Liver (tissue), 9 donors: ENCODE measurements around the gene SLC6A17. TPM values are rescaled to one million over a fixed set of nuclear protein-coding genes. Genes with fewer than 3 reads are reported as not detected.

ENCODE experiments used
- DNase-seq: peaks from one replicate; pipeline ENCODE4 v3.0.0-alpha.2; 2017; ENCODE audit warnings: low spot score
- H3K27ac ChIP-seq, 2 donors: one replicate each; pipeline ENCODE4 v1.7.0; 2013; ENCODE audit warnings: inconsistent platforms in 2 of 2, low read length in 2 of 2, control low read depth in 1 of 2, low read depth in 1 of 2, mild to moderate bottlenecking in 1 of 2
- H3K27me3 ChIP-seq, 4 donors: one replicate each; pipeline versions ENCODE4 v1.6.1 to v1.7.0; 2013; ENCODE audit warnings: low read length in 3 of 4, inconsistent platforms in 1 of 4, mild to moderate bottlenecking in 1 of 4, moderate library complexity in 1 of 4; ENCODE audit not compliant: control insufficient read depth in 4 of 4, insufficient read depth in 4 of 4
- H3K36me3 ChIP-seq, 4 donors: one replicate each; pipeline versions ENCODE4 v1.6.1 to v1.7.0; 2013; ENCODE audit warnings: low read length in 3 of 4, mild to moderate bottlenecking in 3 of 4, low read depth in 1 of 4, moderate library complexity in 1 of 4; ENCODE audit not compliant: control insufficient read depth in 4 of 4, insufficient read depth in 3 of 4
- H3K4me1 ChIP-seq, 4 donors: one replicate each; pipeline versions ENCODE4 v1.6.1 to v1.7.0; 2013; ENCODE audit warnings: low read length in 3 of 4, mild to moderate bottlenecking in 3 of 4, moderate library complexity in 1 of 4; ENCODE audit not compliant: control insufficient read depth in 4 of 4, insufficient read depth in 4 of 4
- H3K4me3 ChIP-seq, 3 donors: one replicate each; pipeline versions ENCODE4 v1.6.1 to v1.7.0; 2013; ENCODE audit warnings: low read length in 3 of 3, control low read depth in 1 of 3, low read depth in 1 of 3, mild to moderate bottlenecking in 1 of 3
- H3K9ac ChIP-seq, 2 donors: one replicate each; pipeline ENCODE4 v1.7.0; 2013; ENCODE audit warnings: low read length in 2 of 2, mild to moderate bottlenecking in 2 of 2, moderate library complexity in 2 of 2, control low read depth in 1 of 2, low read depth in 1 of 2
- H3K9me3 ChIP-seq, 4 donors: one replicate each; pipeline versions ENCODE4 v1.6.1 to v1.7.0; 2013; ENCODE audit warnings: low read length in 3 of 4; ENCODE audit not compliant: control insufficient read depth in 4 of 4
- EGR1 ChIP-seq, 2 donors: IDR thresholded peaks; 2 replicates each; pipeline ENCODE4 v1.6.1; 2016 to 2018; ENCODE audit warnings: antibody characterized with exemption in 2 of 2, low read depth in 2 of 2
- FOXA1 ChIP-seq: IDR thresholded peaks from 2 replicates; pipeline ENCODE4 v1.6.1; 2016; ENCODE audit warnings: antibody characterized with exemption
- FOXA2 ChIP-seq: IDR thresholded peaks from 2 replicates; pipeline ENCODE4 v1.6.1; 2016; ENCODE audit warnings: antibody characterized with exemption
- GABPA ChIP-seq, 2 donors: IDR thresholded peaks in 1 of 2; conservative IDR thresholded peaks in 1 of 2; 2 replicates each; pipeline ENCODE4 v1.6.1; 2016; ENCODE audit warnings: antibody characterized with exemption in 2 of 2, mild to moderate bottlenecking in 1 of 2, moderate library complexity in 1 of 2
- HNF4A ChIP-seq, 2 donors: conservative IDR thresholded peaks; 2 replicates each; pipeline ENCODE4 v1.6.1; 2016; ENCODE audit warnings: antibody characterized with exemption in 2 of 2, mild to moderate bottlenecking in 2 of 2
- HNF4G ChIP-seq: IDR thresholded peaks from 2 replicates; pipeline ENCODE4 v1.6.1; 2016; ENCODE audit warnings: antibody characterized with exemption
- JUND ChIP-seq, 2 donors: IDR thresholded peaks; 2 replicates each; pipeline ENCODE4 v1.6.1; 2016; ENCODE audit warnings: antibody characterized with exemption in 2 of 2
- NR2F2 ChIP-seq: IDR thresholded peaks from 2 replicates; pipeline ENCODE4 v1.6.1; 2016; ENCODE audit warnings: antibody characterized with exemption
- RAD21 ChIP-seq, 2 donors: IDR thresholded peaks; 2 replicates each; pipeline ENCODE4 v1.6.1; 2016; ENCODE audit warnings: antibody characterized with exemption in 2 of 2, mild to moderate bottlenecking in 2 of 2
- RXRA ChIP-seq, 2 donors: IDR thresholded peaks; 2 replicates each; pipeline ENCODE4 v1.6.1; 2017 to 2018; ENCODE audit warnings: antibody characterized with exemption in 2 of 2, mild to moderate bottlenecking in 1 of 2
- SP1 ChIP-seq: IDR thresholded peaks from 2 replicates; pipeline ENCODE4 v1.6.1; 2018; ENCODE audit warnings: antibody characterized with exemption, mild to moderate bottlenecking
- TAF1 ChIP-seq: conservative IDR thresholded peaks from 2 replicates; pipeline ENCODE4 v1.6.1; 2016; ENCODE audit warnings: antibody characterized with exemption, mild to moderate bottlenecking
- YY1 ChIP-seq: IDR thresholded peaks from 2 replicates; pipeline ENCODE4 v1.6.1; 2016; ENCODE audit warnings: antibody characterized with exemption, mild to moderate bottlenecking
- WGBS: extraction: QIAGEN DNeasy Blood & Tissue Kit; methylation state at CpG from one replicate; pipeline ENCODE4 v1.1.7; 2013; 5-methylcytosine and 5-hydroxymethylcytosine counted together
- polyA plus RNA-seq, 2 donors: library from polyadenylated mRNA; stranded (reverse) in 1 of 2; unstranded in 1 of 2; fragments of 200-250 nt in 1 of 2; fragments of >200 nt in 1 of 2; fragmentation: Nextera tagmentation in 1 of 2; extraction: Ambion mirVana in 1 of 2; gene quantifications; one replicate each; pipeline versions ENCODE4 v1.2.1 to v1.2.3, GENCODE V29; 2013 to 2015
- total RNA-seq, 2 donors: library from RNA; depleted of rRNA; stranded (reverse); fragments of >200 nt; gene quantifications; one replicate each; pipeline ENCODE4 v1.2.3, GENCODE V29; 2014
- TF ChIP-seq, protein P1 (sequence below): IDR thresholded peaks from 2 replicates; pipeline ENCODE4 v1.6.1; 2016; ENCODE audit warnings: antibody characterized with exemption
- TF ChIP-seq, protein P2 (sequence below): IDR thresholded peaks from 2 replicates; pipeline ENCODE4 v1.6.1; 2016; ENCODE audit warnings: antibody characterized with exemption
- TF ChIP-seq, protein P3 (sequence below): IDR thresholded peaks from 2 replicates; pipeline ENCODE4 v1.6.1; 2016; ENCODE audit warnings: antibody characterized with exemption
- TF ChIP-seq, protein P4 (sequence below): fragments of 150-350 bp; IDR thresholded peaks from 2 replicates; pipeline ENCODE4 v1.5.1; 2017; ENCODE audit warnings: improper control_type of control experiment, low read depth, low read length; ENCODE audit not compliant: missing input control
- TF ChIP-seq, protein P5 (sequence below): IDR thresholded peaks from 2 replicates; pipeline ENCODE4 v1.6.1; 2016; ENCODE audit warnings: antibody characterized with exemption, mild to moderate bottlenecking
- donor health status: healthy.
- donor health status: healthy.
- donor health status: healthy.
- donor health status: healthy.
- donor health status: healthy.

SLC6A17 gene
- total and polyA plus RNA-seq, 4 donors, result not detected

DNA sequence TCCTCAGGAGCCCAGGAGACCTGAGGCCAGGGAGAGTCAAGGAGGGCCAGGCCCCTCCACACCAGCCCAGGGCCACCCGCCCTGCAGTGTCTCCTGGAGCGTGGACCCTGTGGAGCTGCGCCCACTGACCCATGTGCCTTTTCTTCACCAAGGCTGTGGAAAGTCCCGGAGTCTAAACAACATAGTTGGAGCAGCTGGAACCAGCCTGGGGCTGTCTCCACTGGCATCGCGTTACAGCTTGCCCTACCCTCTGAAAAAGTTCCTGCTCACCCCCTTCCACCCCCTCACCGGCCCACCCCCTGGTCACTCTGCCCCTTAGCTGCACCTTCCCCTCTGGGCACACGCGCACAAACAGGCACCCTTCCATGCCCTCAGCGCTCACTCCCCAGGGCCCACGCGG is 78.1 kb downstream of the SLC6A17 start:
- Histone ChIP-seq H3K9ac (no peak overlapping the region), H3K27ac (no peak overlapping the region), H3K4me3 (no peak overlapping the region), H3K27me3 (no peaks in the 10 kb centered on the region), H3K36me3 (no peaks in the 10 kb centered on the region), H3K4me1 (no peaks in the 10 kb centered on the region), H3K9me3 (no peaks in the 10 kb centered on the region)
- TF ChIP-seq SP1 (no peak), JUND (IDR thresholded peaks at IDR 0.05) (no peak), YY1 (no peak), TAF1 (no peak), GABPA (IDR thresholded peaks at IDR 0.05 in 1 of 2, conservative IDR thresholded peaks at IDR 0.05 in 1 of 2) (no peak), EGR1 (IDR thresholded peaks at IDR 0.05; ENCODE audit: low read depth in 2 of 2) (no peak), FOXA1 (no peak), RAD21 (IDR thresholded peaks at IDR 0.05) (no peak), RXRA (IDR thresholded peaks at IDR 0.05) (no peak), HNF4A (conservative IDR thresholded peaks at IDR 0.05) (no peak), NR2F2 (no peak), HNF4G (no peak), FOXA2 (no peak)
- TF ChIP-seq, protein P1, sequence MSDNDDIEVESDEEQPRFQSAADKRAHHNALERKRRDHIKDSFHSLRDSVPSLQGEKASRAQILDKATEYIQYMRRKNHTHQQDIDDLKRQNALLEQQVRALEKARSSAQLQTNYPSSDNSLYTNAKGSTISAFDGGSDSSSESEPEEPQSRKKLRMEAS, result no peak
- TF ChIP-seq, protein P2, sequence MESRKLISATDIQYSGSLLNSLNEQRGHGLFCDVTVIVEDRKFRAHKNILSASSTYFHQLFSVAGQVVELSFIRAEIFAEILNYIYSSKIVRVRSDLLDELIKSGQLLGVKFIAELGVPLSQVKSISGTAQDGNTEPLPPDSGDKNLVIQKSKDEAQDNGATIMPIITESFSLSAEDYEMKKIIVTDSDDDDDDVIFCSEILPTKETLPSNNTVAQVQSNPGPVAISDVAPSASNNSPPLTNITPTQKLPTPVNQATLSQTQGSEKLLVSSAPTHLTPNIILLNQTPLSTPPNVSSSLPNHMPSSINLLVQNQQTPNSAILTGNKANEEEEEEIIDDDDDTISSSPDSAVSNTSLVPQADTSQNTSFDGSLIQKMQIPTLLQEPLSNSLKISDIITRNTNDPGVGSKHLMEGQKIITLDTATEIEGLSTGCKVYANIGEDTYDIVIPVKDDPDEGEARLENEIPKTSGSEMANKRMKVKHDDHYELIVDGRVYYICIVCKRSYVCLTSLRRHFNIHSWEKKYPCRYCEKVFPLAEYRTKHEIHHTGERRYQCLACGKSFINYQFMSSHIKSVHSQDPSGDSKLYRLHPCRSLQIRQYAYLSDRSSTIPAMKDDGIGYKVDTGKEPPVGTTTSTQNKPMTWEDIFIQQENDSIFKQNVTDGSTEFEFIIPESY, result no peak
- TF ChIP-seq, protein P3, sequence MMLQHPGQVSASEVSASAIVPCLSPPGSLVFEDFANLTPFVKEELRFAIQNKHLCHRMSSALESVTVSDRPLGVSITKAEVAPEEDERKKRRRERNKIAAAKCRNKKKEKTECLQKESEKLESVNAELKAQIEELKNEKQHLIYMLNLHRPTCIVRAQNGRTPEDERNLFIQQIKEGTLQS, result no peak
- TF ChIP-seq, protein P4, sequence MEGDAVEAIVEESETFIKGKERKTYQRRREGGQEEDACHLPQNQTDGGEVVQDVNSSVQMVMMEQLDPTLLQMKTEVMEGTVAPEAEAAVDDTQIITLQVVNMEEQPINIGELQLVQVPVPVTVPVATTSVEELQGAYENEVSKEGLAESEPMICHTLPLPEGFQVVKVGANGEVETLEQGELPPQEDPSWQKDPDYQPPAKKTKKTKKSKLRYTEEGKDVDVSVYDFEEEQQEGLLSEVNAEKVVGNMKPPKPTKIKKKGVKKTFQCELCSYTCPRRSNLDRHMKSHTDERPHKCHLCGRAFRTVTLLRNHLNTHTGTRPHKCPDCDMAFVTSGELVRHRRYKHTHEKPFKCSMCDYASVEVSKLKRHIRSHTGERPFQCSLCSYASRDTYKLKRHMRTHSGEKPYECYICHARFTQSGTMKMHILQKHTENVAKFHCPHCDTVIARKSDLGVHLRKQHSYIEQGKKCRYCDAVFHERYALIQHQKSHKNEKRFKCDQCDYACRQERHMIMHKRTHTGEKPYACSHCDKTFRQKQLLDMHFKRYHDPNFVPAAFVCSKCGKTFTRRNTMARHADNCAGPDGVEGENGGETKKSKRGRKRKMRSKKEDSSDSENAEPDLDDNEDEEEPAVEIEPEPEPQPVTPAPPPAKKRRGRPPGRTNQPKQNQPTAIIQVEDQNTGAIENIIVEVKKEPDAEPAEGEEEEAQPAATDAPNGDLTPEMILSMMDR, result no peak
- TF ChIP-seq, protein P5, sequence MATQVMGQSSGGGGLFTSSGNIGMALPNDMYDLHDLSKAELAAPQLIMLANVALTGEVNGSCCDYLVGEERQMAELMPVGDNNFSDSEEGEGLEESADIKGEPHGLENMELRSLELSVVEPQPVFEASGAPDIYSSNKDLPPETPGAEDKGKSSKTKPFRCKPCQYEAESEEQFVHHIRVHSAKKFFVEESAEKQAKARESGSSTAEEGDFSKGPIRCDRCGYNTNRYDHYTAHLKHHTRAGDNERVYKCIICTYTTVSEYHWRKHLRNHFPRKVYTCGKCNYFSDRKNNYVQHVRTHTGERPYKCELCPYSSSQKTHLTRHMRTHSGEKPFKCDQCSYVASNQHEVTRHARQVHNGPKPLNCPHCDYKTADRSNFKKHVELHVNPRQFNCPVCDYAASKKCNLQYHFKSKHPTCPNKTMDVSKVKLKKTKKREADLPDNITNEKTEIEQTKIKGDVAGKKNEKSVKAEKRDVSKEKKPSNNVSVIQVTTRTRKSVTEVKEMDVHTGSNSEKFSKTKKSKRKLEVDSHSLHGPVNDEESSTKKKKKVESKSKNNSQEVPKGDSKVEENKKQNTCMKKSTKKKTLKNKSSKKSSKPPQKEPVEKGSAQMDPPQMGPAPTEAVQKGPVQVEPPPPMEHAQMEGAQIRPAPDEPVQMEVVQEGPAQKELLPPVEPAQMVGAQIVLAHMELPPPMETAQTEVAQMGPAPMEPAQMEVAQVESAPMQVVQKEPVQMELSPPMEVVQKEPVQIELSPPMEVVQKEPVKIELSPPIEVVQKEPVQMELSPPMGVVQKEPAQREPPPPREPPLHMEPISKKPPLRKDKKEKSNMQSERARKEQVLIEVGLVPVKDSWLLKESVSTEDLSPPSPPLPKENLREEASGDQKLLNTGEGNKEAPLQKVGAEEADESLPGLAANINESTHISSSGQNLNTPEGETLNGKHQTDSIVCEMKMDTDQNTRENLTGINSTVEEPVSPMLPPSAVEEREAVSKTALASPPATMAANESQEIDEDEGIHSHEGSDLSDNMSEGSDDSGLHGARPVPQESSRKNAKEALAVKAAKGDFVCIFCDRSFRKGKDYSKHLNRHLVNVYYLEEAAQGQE, result no peak
- WGBS, result 90% methylated on average over 12 of the region's 12 CpGs
- DNase-seq, result no peak

DNA sequence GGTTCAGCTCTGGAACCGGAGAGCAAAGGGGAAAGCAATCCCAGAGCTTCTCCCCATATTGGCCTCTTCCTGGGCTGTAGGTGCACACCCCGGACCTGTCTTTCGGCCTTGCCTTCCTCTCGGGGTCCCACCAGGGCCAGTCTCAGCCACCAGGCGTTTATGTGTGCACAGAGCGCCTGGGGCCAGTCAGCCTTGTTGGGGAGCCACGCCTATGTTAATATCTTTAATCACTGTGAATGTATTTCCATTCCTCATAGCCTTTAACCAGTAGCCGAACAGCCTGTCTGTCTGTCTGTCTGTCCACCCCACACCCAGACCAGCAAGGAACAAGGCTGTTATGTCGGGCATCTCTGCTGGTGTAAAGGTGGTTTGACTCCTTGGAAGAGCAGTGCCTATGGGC is 78.6 kb downstream of the SLC6A17 start:
- no peaks in the 10 kb centered on the region for H3K4me1 ChIP-seq
- no peak overlapping the region for H3K27ac ChIP-seq
- no peak overlapping the region for H3K9ac ChIP-seq
- no peak overlapping the region for H3K4me3 ChIP-seq
- H3K9me3 ChIP-seq, result no peaks in the 10 kb centered on the region
- no peaks in the 10 kb centered on the region for H3K36me3 ChIP-seq
- DNase-seq, result no peak
- TF ChIP-seq, protein P4, result no peak
- TF ChIP-seq EGR1 (IDR thresholded peaks at IDR 0.05; ENCODE audit: low read depth in 2 of 2), result no peak
- H3K27me3 ChIP-seq, result no peaks in the 10 kb centered on the region
- 89% methylated on average over 9 of the region's 9 CpGs for WGBS
